Measurements from ENCODE around the gene BABAM2. TPM values are rescaled to one million over a fixed set of nuclear protein-coding genes. Genes with fewer than 3 reads are reported as not detected.
"Not testable (repeated sequence)": the region's sequence is repeated elsewhere in the genome, so short reads cannot be mapped to it uniquely, and the experiment has no call there.

The BABAM2 gene
- total RNA-seq, 1 donor from 2014 or later = 38.4 TPM

DNA sequence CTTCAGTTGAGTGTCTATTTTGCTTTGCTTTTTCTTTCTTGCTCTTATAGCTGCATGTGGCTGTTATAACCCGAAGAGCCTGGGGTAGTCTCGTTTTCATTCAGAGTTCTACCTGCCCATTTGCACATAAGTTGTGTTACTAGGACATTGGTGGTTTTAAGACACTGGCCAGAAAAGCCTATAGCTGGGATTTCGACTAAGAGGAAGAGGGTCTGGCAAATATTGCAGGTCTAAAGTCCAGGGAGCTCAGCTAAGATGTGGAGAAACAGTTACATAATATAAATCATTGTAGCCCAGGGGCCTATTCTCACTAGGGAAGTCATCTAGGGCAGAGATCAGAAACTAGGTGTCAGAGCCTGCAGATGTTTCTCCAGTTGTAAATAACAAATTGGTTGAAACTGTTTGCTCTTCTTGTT is 120.8 kb downstream of the BABAM2 start:
- no peak for DNase-seq (ENCODE audit: extremely low read depth, low read depth, low spot score)

DNA sequence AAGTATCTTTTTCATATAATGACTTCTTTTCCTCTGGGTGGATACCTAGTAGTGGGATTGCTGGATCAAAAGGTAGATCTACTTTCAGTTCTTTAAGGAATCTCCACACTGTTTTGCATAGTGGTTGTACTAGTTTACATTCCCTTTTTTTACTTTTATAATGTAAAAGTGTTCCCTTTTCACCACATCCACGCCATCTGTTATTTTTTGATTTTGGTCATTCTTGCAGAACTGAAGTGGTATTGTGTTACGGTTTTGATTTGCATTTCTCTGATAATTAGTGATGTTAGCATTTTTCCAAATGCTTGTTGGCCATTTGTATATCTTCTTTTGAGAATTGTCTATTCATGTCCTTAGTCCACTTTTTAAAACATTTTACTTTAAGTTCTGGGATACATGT is 127.9 kb downstream of the BABAM2 start:
- not testable (repeated sequence) for DNase-seq (ENCODE audit: extremely low read depth, low read depth, low spot score)

DNA sequence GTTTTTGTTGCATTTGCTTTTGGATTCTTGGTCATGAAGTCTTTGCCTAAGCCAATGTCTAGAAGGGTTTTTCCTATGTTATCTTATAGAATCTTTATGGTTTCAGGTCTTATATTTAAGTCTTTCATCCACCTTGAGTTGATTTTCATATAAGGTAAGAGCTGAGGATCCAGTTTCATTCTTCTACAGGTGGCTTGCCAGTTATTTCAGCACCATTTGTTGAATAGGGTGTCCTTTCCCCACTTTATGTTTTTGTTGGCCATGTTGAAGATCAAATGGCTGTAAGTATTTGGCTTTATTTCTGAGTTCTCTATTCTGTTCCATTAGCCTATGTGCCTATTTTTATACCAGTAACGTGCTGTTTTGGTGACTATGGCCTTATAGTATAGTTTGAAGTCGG is 129.0 kb downstream of the BABAM2 start:
- DNase-seq (ENCODE audit: extremely low read depth, low read depth, low spot score) = not testable (repeated sequence)

GRCh38 chr2:28021898-28022297 is 131.4 kb downstream of the BABAM2 start:
- DNase-seq (ENCODE audit: extremely low read depth, low read depth, low spot score) = no peak

- DNase-seq (ENCODE audit: extremely low read depth, low read depth, low spot score) = no peak
These were observed 134.6 kb downstream of the BABAM2 start for GRCh38 chr2:28025123-28025522.

DNA sequence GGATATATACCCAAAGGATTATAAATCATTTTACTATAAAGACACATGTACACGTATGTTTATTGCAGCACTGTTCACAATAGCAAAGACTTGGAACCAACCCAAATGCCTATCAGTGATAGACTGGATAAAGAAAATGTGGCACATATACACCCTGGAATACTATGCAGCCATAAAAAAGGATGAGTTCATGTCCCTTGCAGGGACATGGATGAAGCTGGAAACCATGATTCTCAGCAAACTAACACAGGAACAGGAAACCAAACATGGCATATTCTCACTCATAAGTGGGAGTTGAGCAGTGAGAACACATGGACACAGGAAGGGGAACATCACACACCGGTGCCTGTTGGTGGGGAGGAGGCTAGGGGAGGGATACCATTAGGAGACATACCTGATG is 135.7 kb downstream of the BABAM2 start:
- DNase-seq (ENCODE audit: extremely low read depth, low read depth, low spot score) = not testable (repeated sequence)

GRCh38 chr2:28028025-28028424 is 137.5 kb downstream of the BABAM2 start:
- DNase-seq (ENCODE audit: extremely low read depth, low read depth, low spot score) = no peak

GRCh38 chr2:28030600-28030999 is 140.1 kb downstream of the BABAM2 start:
- no peak for DNase-seq (ENCODE audit: extremely low read depth, low read depth, low spot score)

GRCh38 chr2:28032816-28033215 is 142.3 kb downstream of the BABAM2 start:
- DNase-seq (ENCODE audit: extremely low read depth, low read depth, low spot score) = no peak

DNA sequence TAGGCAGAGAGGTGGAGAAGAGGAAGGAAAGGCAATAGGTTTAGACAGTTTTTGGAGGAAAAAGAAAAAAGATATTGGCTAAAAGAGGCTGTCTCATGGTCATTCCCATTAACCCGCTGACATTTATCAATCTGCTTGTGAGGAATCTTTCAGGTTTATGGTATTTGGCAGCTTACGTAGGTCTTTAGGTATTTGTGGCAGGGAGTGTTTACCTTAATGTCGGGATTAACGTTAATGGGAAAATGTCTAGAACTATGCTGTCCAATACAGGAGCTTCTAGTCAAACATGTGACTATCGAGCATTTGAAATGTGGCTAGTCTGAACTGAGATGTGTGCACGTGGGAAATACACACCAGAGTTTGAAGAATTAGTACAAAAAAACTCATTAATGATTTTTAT is 144.2 kb downstream of the BABAM2 start:
- DNase-seq (ENCODE audit: extremely low read depth, low read depth, low spot score) = no peak

DNA sequence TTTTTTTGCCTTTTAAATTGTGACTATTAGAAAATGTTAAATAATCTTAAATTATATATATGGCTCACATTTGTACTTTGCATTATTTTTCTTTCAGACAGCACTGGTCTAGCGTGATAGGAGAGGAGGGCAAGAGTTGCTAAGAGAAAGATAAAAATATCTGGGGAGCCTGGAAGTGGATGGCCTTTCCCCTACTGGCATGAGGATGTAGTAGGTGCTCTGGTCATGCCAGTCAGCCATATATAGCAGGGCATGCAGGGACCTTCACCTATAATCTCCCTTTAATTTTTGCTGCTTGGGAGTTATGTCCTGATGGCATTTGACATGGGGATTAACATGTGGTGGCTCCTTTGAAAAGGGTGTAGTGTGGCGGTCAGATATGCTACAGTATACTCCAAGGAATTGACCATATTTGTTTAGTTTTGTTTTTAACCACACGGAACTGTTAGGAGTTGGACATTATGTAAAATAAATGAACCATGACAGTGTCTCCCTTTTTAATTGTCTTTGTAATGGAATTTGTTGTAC is 144.7 kb downstream of the BABAM2 start:
- DNase-seq (ENCODE audit: extremely low read depth, low read depth, low spot score) = no peak

DNA sequence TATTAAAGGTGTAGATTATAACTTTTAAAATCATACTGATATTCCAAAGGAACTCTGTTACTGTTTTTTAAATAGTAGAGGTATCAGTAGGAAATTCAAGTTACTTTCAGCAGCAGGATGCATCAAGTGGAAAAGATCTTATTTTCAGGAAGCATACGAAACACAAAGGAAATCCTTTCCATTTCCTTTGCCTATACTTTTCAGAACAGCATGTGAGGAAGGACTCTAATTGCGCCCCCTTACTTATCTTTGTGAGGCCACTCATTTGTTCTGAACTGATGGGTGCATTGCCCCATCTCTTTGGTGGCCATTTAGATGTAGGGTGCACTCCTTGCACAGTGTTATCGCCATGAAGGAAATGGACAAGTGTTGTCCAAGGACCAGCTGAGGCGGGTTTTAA is 145.3 kb downstream of the BABAM2 start:
- DNase-seq (ENCODE audit: extremely low read depth, low read depth, low spot score) = no peak

GRCh38 chr2:28036307-28036706 is 145.8 kb downstream of the BABAM2 start:
- no peak for DNase-seq (ENCODE audit: extremely low read depth, low read depth, low spot score)

GRCh38 chr2:28038722-28039121 is 148.2 kb downstream of the BABAM2 start:
- no peak for DNase-seq (ENCODE audit: extremely low read depth, low read depth, low spot score)

DNA sequence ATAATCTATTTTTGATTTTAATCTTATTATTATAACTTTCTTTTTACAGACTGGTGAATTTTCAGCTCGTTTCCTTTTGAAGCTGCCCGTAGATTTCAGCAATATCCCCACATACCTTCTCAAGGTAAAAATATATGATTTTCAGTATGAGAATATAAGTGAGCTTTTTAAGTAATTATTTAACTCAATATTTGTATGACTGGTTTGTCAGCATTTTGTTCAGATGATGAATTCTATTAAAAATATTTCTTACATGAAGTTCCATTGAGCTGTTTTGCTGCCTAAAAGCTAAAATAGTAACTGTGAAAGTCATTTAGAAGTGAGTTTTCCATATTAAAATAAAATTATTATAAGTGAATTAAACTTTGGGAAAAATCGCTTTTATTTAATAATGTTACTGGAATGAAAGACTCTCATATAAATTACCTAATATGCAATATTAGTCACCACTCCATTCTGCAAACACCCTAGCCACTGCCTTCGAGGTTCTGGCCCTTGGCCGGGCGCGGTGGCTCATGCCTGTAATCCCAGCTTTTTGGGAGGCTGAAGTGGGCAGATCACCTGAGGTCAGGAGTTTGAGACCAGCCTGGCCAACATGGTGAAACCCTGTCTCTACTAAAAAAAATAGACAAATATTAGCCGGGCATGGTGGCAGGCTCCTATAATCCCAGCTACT is 155.3 kb downstream of the BABAM2 start:
- no peak for DNase-seq (ENCODE audit: extremely low read depth, low read depth, low spot score)

- no peak for DNase-seq (ENCODE audit: extremely low read depth, low read depth, low spot score)
These were observed 156.4 kb downstream of the BABAM2 start for GRCh38 chr2:28046921-28047320.

DNA sequence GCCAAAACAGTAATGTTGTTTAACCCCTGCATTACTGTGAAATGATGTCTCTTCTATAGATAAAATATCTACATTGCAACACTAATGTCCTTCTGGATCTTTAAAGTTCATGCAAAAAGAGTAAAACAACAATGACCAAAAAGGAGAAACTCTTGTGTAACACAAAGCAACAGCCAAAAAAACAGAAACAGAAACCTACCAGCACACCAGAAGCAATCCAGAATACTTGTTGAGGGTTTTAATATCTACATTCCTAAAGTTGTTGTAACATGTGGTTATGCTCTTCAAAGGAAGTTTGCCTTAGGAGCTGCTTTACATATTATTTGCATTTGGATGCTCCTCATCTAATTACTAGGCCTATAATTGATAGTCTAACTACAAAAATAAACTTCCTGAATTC is 157.2 kb downstream of the BABAM2 start:
- DNase-seq (ENCODE audit: extremely low read depth, low read depth, low spot score) = no peak

- no peak for DNase-seq (ENCODE audit: extremely low read depth, low read depth, low spot score)
These were observed 157.8 kb downstream of the BABAM2 start for GRCh38 chr2:28048341-28048740.

GRCh38 chr2:28049416-28049815 is 158.9 kb downstream of the BABAM2 start:
- no peak for DNase-seq (ENCODE audit: extremely low read depth, low read depth, low spot score)

DNA sequence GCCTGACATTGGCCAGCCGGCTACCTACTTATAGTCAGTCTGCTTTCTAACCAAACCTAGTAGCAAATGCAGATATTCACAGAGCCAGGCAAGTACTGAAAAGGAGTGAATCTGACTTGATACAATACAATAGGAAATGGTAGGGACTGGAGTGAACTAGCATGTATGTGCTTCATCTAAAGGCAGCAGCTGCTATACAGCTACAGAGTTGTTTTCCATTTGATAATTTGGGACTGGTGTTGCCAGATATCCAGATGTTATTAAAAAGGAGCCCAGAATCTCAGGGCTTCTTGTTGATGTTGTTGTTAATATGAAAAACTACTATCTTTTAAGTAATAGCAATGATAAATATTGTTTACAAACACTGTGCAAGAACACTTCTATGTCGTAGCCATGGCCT is 159.4 kb downstream of the BABAM2 start:
- DNase-seq (ENCODE audit: extremely low read depth, low read depth, low spot score) = no peak

DNA sequence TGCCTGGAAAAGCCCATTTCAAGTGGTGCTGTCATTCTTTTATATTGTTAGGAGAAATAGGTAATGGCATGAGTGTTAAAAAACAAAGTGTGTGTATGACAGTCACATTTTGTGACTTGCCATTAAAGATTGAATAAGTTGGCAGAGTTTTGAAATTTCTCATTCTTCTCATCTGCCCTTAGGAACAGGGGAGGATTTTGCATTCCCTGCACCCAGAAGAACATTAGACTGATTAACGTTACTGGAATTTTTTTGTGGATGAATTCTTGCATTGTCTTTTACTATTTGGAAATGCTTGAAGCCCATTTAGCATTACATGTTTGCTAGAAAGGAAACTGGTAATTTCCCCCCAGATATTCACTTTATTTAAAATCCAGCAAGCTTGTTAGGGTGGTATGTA is 162.2 kb downstream of the BABAM2 start:
- no peak for DNase-seq (ENCODE audit: extremely low read depth, low read depth, low spot score)

DNA sequence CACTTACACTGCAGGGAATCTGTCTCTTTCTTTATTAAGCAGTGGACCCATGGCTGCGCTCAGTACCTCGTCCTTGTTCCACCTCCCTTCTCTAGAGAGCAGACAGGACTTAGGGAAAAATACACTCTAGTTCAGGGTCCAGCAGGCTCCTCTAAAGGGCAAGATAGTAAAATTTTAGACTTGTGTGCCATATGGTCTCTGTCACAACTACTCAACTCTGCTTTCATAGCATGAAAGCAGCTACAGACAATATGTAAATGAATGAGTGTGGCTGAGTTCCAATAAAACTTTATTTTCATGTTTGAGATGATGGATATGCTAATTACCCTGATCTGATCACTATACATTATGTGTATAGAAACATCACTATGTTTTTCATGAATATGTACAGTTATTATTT is 163.1 kb downstream of the BABAM2 start:
- DNase-seq (ENCODE audit: extremely low read depth, low read depth, low spot score) = no peak

- no peak for DNase-seq (ENCODE audit: extremely low read depth, low read depth, low spot score)
These were observed 164.4 kb downstream of the BABAM2 start for GRCh38 chr2:28054916-28055315.

Measured in glomerular endothelial cell (primary cell).